HG02981 (cell line): Measurements from ENCODE around the gene ZFAND3.

Experiments
- ATAC-seq: cut with Tn5 transposase; IDR thresholded peaks from one replicate; pipeline ENCODE4 v1.9.1; 2021; ENCODE audit warnings: mild to moderate bottlenecking, moderate library complexity; ENCODE audit not compliant: unreplicated experiment

Gene ZFAND3

GRCh38 chr6:37965964-37966676, 146.6 kb downstream of the ZFAND3 start:
- ATAC-seq: peak; percentile 48

GRCh38 chr6:37966801-37967200, 147.3 kb downstream of the ZFAND3 start:
- no peak for ATAC-seq

GRCh38 chr6:37967651-37968050, 148.1 kb downstream of the ZFAND3 start:
- no peak for ATAC-seq

GRCh38 chr6:37971266-37971665, 151.7 kb downstream of the ZFAND3 start:
- ATAC-seq: no peak

- ATAC-seq: no peak
Measured at GRCh38 chr6:37971711-37972390, 152.3 kb downstream of the ZFAND3 start.

- ATAC-seq: no peak
Measured at GRCh38 chr6:37972994-37973757, 153.6 kb downstream of the ZFAND3 start.

- no peak for ATAC-seq
Measured at GRCh38 chr6:37974381-37974780, 154.9 kb downstream of the ZFAND3 start.

GRCh38 chr6:37974943-37975342, 155.4 kb downstream of the ZFAND3 start:
- no peak for ATAC-seq

GRCh38 chr6:37977715-37978114, 158.2 kb downstream of the ZFAND3 start:
- no peak for ATAC-seq

GRCh38 chr6:37979392-37980221, 160.1 kb downstream of the ZFAND3 start:
- ATAC-seq: no peak

DNA sequence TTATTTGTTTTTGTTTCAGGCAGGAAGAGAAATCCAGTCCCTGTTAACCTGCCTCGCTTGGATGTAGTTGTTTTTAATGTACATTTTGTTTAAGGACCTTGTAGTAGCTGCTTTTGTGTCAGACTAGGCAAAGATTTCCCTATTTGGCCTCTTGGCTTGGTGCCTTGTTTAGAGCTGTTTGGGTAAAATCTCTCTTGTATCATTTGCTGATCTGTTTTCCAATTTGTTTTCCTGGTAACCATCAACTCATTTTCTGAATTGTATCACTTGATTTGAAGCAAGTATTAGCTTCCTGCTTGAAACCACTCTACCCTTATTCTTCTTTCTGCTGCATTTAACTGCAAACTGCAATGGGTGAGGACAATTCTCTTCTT, 160.7 kb downstream of the ZFAND3 start:
- ATAC-seq: no peak

- ATAC-seq: no peak
Measured at GRCh38 chr6:37981626-37982025, 162.1 kb downstream of the ZFAND3 start.

DNA sequence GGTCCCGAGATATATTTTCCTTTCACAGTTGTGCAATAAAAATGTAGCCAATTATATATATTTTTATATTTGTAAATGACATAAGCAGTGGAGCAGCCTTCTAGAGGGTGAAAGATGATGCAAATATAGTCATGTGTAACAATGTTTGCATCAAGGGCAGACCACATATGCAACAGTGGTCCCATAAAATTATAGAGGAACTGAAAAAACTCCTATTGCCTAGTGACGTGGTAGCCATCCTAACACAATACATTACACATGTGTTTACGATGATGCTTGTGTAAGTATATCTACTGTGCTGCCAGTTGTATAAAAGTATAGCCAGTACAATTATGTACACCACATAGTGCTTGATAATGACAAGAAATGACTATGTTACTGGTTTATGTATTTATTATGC, 162.8 kb downstream of the ZFAND3 start:
- ATAC-seq: peak; percentile 57

DNA sequence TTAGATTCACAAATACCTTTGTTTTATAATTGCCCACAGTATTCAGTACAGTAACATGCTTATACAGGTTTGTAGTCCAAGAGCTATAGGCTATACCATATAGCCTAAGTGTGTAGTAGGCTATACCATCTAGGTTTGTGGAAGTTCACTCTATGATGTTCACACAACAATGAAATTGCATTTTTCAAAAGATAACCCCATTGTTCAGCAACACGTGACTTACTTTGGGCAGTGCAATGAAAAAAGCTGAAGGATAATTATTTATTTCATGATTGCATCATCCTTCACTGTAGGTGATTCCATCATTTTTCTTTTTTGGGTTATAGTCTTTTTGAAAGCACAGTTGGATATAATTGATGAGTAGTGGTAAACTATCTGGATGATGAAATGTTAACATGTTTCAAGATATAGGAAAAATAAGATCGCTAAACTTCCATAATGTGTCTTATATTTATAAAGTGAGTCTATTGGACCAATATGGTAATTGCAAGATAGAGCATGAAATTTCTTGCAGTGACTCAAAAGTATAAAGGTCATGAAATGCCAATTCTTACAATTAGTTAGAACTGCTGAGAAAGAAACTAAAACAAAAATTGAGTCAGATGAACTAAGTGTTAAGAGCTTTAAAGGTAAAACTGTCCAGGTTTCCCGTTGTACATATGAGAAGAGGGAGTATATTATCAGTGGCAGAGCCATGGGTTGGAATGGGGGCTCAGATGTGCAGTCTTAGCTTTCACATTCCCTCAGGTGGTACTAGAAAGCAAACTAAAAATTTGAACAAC, 164.4 kb downstream of the ZFAND3 start:
- no peak for ATAC-seq

GRCh38 chr6:37984578-37984977, 165.1 kb downstream of the ZFAND3 start:
- no peak for ATAC-seq

DNA sequence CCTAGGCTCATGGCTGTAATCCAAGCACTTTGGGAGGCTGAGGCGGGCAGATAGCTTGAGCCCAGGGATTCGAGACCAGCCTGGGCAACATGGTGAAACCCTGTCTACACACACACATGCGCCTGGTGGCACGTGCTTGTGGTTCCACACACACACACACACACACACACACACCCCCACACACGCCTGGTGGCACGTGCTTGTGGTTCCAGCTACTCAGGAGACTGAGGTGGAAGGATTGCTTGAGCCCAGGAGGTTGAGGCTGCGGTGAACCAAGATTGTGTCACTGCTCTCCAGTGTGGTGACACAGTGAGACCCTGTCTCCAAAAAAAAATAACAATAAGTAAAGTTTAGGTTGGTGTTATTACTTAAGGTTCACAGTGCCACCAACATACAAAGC, 165.8 kb downstream of the ZFAND3 start:
- ATAC-seq: no peak

- no peak for ATAC-seq
Measured at GRCh38 chr6:37987018-37987417, 167.5 kb downstream of the ZFAND3 start.

GRCh38 chr6:37987559-37987958, 168.0 kb downstream of the ZFAND3 start:
- ATAC-seq: no peak

GRCh38 chr6:37988127-37988526, 168.6 kb downstream of the ZFAND3 start:
- no peak for ATAC-seq

- no peak for ATAC-seq
Measured at GRCh38 chr6:37988696-37989095, 169.2 kb downstream of the ZFAND3 start.
